ENCODE results near the gene HOXA10. TPM values are rescaled to one million over a fixed set of nuclear protein-coding genes. Genes with fewer than 3 reads are reported as not detected.
A peak's percentile ranks its signal among the peaks of the same experiment; 100 is the strongest.

HOXA10 gene
- polyA plus RNA-seq, 1 donor = 0.12 TPM

DNA sequence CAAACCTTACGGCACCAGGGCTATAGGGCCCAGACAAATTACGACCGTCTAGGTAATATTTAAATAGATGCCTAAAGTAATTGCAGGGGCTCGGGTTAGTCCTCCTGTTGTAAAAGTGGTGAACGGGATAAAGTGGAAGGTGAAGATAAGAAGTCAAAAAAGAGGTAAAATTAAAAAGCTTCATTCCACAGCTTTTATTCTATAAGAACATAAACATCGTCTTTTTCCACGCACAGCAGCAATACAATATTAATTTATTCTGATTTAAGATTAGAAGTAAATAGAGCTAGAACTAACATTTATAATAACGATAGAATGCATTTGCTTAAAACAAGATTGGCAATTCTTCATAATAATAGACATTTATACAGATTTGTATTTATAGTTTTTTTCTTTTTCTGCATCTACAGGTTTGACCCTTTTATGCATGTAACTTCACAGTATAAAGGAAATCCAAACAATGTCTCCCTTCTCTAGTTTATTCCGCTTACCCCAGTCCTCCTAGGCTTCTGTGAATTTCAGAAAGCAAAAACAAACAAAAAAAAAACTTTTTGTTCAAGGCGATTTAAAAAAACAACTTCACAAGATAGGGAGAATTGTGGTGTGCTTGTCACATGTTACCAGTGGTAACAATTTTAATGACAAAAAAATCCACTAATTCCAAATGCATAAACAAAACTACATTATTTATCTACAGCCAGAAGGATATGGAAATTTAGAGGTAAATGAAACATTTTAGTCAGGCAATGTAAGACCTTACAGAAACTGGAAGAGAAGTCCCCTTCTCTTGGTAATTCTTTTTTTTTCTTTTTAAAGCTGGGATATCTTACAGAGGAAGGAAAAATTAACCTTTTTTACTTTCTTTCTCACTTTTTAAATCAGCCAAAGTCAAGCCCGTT, 3.4 kb downstream of the HOXA10 start:
- Histone ChIP-seq H3K27ac (ENCODE audit: low read length) (peak overlapping the region; percentile 38), H3K27me3 (ENCODE audit: control insufficient read depth, insufficient read depth, low read length) (peaks cover 94% of the 10 kb centered on the region), H3K36me3 (ENCODE audit: control insufficient read depth, insufficient read depth, low read length) (no peaks in the 10 kb centered on the region), H3K4me3 (ENCODE audit: low read length) (peak overlapping the region; percentile 43), H3K9me3 (ENCODE audit: control insufficient read depth, low read depth, low read length) (peaks cover 43% of the 10 kb centered on the region), H3K4me1 (ENCODE audit: control insufficient read depth, insufficient read depth, low read length) (peaks cover 3% of the 10 kb centered on the region)
- no peak for DNase-seq
- WGBS (ENCODE audit: insufficient coverage, low lambda C conversion rate) = 13% methylated on average over 9 of the region's 11 CpGs

GRCh38 chr7:27169658-27170425, 4.3 kb downstream of the HOXA10 start:
- no CpG with 5 or more reads among the region's 46 CpGs for WGBS (ENCODE audit: insufficient coverage, low lambda C conversion rate)
- peak overlapping the region; percentile 38 for H3K27ac ChIP-seq (ENCODE audit: low read length)
- no peak for DNase-seq
- H3K4me3 ChIP-seq (ENCODE audit: low read length) = peak overlapping the region; percentile 43
- H3K9me3 ChIP-seq (ENCODE audit: control insufficient read depth, low read depth, low read length) = peaks cover 49% of the 10 kb centered on the region
- H3K36me3 ChIP-seq (ENCODE audit: control insufficient read depth, insufficient read depth, low read length) = no peaks in the 10 kb centered on the region
- peaks cover 3% of the 10 kb centered on the region for H3K4me1 ChIP-seq (ENCODE audit: control insufficient read depth, insufficient read depth, low read length)
- H3K27me3 ChIP-seq (ENCODE audit: control insufficient read depth, insufficient read depth, low read length) = peaks cover 94% of the 10 kb centered on the region

DNA sequence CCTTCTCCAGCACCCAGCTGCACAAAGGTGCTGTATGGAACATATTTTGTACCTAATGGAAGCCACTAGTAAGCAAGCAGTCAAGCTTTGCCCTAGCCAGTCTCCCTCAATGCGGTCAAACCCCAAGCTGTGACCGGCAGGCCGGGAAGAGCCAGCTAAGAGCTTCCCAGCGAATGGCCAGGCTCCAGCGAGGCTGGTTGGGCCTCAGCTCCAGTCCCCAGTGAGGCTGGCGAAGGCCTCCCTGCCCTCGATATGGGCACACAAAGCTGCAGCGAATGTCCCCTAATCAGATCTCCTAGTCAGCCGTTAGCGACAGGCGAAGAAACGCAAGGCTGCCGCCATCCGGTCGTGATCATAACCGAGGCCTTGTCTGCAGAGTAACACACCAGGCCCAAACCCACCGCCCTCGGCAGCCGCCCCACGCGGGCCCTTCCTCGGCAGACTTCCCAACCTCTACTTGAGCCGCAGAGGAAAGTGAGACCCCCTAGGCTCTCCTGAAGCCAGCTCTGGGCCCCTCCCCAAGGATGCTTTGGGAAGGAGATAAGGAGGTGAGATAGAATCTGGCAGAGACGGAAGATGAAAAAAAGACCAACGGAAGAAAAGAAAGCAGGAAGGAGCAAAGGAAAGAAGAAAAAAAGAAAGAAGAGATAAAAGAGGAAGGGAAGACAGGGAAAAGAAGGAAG, 5.7 kb downstream of the HOXA10 start:
- Histone ChIP-seq H3K27ac (ENCODE audit: low read length) (peak overlapping the region; percentile 49), H3K4me3 (ENCODE audit: low read length) (peak overlapping the region; percentile 43), H3K9me3 (ENCODE audit: control insufficient read depth, low read depth, low read length) (peaks cover 52% of the 10 kb centered on the region), H3K27me3 (ENCODE audit: control insufficient read depth, insufficient read depth, low read length) (peaks cover 95% of the 10 kb centered on the region), H3K36me3 (ENCODE audit: control insufficient read depth, insufficient read depth, low read length) (no peaks in the 10 kb centered on the region), H3K4me1 (ENCODE audit: control insufficient read depth, insufficient read depth, low read length) (peaks cover 3% of the 10 kb centered on the region)
- DNase-seq = no peak
- 42% methylated on average over 3 of the region's 25 CpGs for WGBS (ENCODE audit: insufficient coverage, low lambda C conversion rate)

- no CpG with 5 or more reads among the region's 4 CpGs for WGBS (ENCODE audit: insufficient coverage, low lambda C conversion rate)
- Histone ChIP-seq H3K27ac (ENCODE audit: low read length) (peak overlapping the region; percentile 49), H3K36me3 (ENCODE audit: control insufficient read depth, insufficient read depth, low read length) (no peaks in the 10 kb centered on the region), H3K9me3 (ENCODE audit: control insufficient read depth, low read depth, low read length) (peaks cover 48% of the 10 kb centered on the region), H3K27me3 (ENCODE audit: control insufficient read depth, insufficient read depth, low read length) (peaks cover 95% of the 10 kb centered on the region), H3K4me3 (ENCODE audit: low read length) (peak overlapping the region; percentile 43), H3K4me1 (ENCODE audit: control insufficient read depth, insufficient read depth, low read length) (peaks cover under 1% of the 10 kb centered on the region)
- DNase-seq = no peak
These were observed 6.2 kb downstream of the HOXA10 start for GRCh38 chr7:27167916-27168264.

- peaks cover 93% of the 10 kb centered on the region for H3K27me3 ChIP-seq (ENCODE audit: control insufficient read depth, insufficient read depth, low read length)
- WGBS (ENCODE audit: insufficient coverage, low lambda C conversion rate) = no CpG with 5 or more reads among the region's 50 CpGs
- no peaks in the 10 kb centered on the region for H3K36me3 ChIP-seq (ENCODE audit: control insufficient read depth, insufficient read depth, low read length)
- peak overlapping the region; percentile 14 for H3K27ac ChIP-seq (ENCODE audit: low read length)
- H3K4me1 ChIP-seq (ENCODE audit: control insufficient read depth, insufficient read depth, low read length) = no peaks in the 10 kb centered on the region
- H3K4me3 ChIP-seq (ENCODE audit: low read length) = peak overlapping the region; percentile 43
- no peak for DNase-seq
- peaks cover 46% of the 10 kb centered on the region for H3K9me3 ChIP-seq (ENCODE audit: control insufficient read depth, low read depth, low read length)
These were observed 7.3 kb downstream of the HOXA10 start for GRCh38 chr7:27166531-27167505.

DNA sequence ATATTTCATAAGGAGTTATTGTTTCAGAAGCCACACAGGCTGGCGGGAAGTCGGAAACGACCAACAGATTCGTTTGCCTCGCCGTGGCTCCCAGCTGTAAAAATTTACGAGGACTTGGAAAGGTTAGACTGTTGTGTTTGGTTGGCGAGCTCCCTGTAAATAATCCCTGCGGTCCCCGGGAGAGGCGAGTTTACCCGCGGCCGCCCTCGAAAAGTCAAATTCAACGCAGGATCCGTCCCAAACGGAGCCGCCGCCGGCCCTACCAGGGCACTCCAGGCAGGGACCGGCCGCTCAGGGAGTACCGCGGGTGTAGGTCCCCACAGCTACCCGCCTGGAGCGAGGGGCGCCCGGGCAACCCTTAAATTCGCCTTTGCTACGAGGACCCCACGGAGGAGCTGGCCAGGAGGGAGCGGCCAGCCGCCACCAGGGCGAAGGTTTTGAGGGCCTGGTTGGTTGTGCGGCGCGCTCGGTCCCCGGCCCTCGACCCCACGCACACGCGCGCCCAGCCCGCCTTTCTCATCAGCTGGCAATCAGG, 8.1 kb downstream of the HOXA10 start:
- Histone ChIP-seq H3K36me3 (ENCODE audit: control insufficient read depth, insufficient read depth, low read length) (no peaks in the 10 kb centered on the region), H3K9me3 (ENCODE audit: control insufficient read depth, low read depth, low read length) (peaks cover 46% of the 10 kb centered on the region), H3K27ac (ENCODE audit: low read length) (peak overlapping the region; percentile 14), H3K4me3 (ENCODE audit: low read length) (peak overlapping the region; percentile 43), H3K4me1 (ENCODE audit: control insufficient read depth, insufficient read depth, low read length) (peaks cover 3% of the 10 kb centered on the region), H3K27me3 (ENCODE audit: control insufficient read depth, insufficient read depth, low read length) (peaks cover 91% of the 10 kb centered on the region)
- WGBS (ENCODE audit: insufficient coverage, low lambda C conversion rate) = no CpG with 5 or more reads among the region's 46 CpGs
- no peak for DNase-seq

- Histone ChIP-seq H3K27ac (ENCODE audit: low read length) (peak within 1 kb of the TSS; percentile 14), H3K4me3 (ENCODE audit: low read length) (peak within 1 kb of the TSS; percentile 43), H3K9me3 (ENCODE audit: control insufficient read depth, low read depth, low read length) (peaks cover 49% of the 10 kb centered on the region), H3K4me1 (ENCODE audit: control insufficient read depth, insufficient read depth, low read length) (peaks cover 5% of the 10 kb centered on the region), H3K36me3 (ENCODE audit: control insufficient read depth, insufficient read depth, low read length) (no peaks in the 10 kb centered on the region), H3K27me3 (ENCODE audit: control insufficient read depth, insufficient read depth, low read length) (peaks cover 96% of the 10 kb centered on the region)
- WGBS (ENCODE audit: insufficient coverage, low lambda C conversion rate) = 12% methylated on average over 4 of the region's 82 CpGs
- no peak for DNase-seq
These were observed 8.8 kb downstream of the HOXA10 start, which contains the start of gene HOXA9 for GRCh38 chr7:27165089-27165995. TSS of gene HOXA9 (minus strand) at chr7:27165537. CDS start at chr7:27165457, 80 bp downstream.

DNA sequence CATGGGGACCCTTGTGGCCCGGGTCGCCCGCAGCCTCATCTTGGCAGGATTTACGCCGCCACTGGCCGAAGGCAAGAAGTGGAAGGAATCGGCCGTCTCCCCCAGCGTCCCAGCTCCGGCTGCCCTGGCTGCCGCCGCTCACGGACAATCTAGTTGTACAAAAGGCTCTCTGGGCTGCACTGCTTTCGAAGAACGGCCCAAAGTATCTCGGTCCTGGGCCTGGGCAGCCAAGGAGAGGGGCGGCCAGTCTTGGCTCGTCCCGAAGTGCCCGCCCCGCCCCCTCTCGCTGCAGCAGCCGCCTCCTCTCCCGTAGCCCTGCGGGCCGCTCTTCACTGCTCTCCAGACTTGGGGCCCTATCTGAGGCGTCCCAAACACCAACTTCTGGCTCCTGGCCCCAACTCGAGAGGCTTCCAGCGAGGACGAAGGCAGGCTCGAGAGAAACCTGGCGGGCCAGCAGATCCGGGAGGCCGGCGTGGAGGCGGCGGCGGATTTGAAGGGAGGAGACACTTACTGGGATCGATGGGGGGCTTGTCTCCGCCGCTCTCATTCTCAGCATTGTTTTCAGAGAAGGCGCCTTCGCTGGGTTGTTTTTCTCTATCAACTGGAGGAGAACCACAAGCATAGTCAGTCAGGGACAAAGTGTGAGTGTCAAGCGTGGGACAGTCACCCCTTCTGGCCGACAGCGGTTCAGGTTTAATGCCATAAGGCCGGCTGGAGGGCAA, 9.6 kb downstream of the HOXA10 start:
- Histone ChIP-seq H3K27me3 (ENCODE audit: control insufficient read depth, insufficient read depth, low read length) (peaks cover 96% of the 10 kb centered on the region), H3K4me1 (ENCODE audit: control insufficient read depth, insufficient read depth, low read length) (peaks cover 9% of the 10 kb centered on the region), H3K4me3 (ENCODE audit: low read length) (peak overlapping the region; percentile 43), H3K27ac (ENCODE audit: low read length) (peak overlapping the region; percentile 8), H3K36me3 (ENCODE audit: control insufficient read depth, insufficient read depth, low read length) (no peaks in the 10 kb centered on the region), H3K9me3 (ENCODE audit: control insufficient read depth, low read depth, low read length) (peaks cover 46% of the 10 kb centered on the region)
- no peak for DNase-seq
- no CpG with 5 or more reads among the region's 47 CpGs for WGBS (ENCODE audit: insufficient coverage, low lambda C conversion rate)

Measured in large intestine (tissue), 3 donors.